ENCODE results near the gene CD101.

Gene CD101

DNA sequence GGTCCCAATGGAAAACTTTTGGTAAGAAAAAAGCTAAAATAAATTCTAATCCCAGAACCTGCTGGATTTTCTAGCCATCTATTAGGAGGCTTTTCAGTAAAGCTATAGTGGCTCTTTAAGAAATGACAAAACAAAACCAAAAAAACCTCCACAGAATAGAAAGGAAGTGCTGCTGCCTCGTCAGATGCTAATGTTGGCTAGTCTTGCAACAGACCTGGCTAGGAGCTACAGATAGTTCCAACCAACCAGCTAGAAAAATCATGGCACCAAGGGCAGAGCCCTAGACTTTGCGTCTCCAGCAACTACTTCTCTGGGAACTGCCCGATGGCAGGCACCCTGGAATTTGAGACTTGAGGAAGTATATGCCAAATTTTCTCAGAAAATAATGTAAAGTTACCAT, 7.6 kb downstream of the CD101 start:
- ATAC-seq (ENCODE audit: insufficient read depth, low read depth) (peak; percentile 68), DNase-seq (no peak)
- H3K79me2 ChIP-seq (ENCODE audit: insufficient read depth, low read length), result no peaks in the 10 kb centered on the region
- no peaks in the 10 kb centered on the region for H3K9me3 ChIP-seq (ENCODE audit: insufficient read depth, low read length, severe bottlenecking)
- no peak overlapping the region for H3K9ac ChIP-seq (ENCODE audit: low read depth, low read length)
- no peak overlapping the region for H3K27ac ChIP-seq (ENCODE audit: low read length)
- H3K27me3 ChIP-seq (ENCODE audit: insufficient read depth, low read length, poor library complexity), result no peaks in the 10 kb centered on the region
- no peak overlapping the region for H3K4me3 ChIP-seq (ENCODE audit: low read depth in 1 of 2, low read length in 2 of 2)
- H2AFZ ChIP-seq (ENCODE audit: low read depth, low read length), result no peak overlapping the region
- no peak for TF ChIP-seq EZH2 (IDR thresholded peaks at IDR 0.05; ENCODE audit: borderline replicate concordance, low read depth, low read length, severe bottlenecking)
- TF ChIP-seq, protein P1, sequence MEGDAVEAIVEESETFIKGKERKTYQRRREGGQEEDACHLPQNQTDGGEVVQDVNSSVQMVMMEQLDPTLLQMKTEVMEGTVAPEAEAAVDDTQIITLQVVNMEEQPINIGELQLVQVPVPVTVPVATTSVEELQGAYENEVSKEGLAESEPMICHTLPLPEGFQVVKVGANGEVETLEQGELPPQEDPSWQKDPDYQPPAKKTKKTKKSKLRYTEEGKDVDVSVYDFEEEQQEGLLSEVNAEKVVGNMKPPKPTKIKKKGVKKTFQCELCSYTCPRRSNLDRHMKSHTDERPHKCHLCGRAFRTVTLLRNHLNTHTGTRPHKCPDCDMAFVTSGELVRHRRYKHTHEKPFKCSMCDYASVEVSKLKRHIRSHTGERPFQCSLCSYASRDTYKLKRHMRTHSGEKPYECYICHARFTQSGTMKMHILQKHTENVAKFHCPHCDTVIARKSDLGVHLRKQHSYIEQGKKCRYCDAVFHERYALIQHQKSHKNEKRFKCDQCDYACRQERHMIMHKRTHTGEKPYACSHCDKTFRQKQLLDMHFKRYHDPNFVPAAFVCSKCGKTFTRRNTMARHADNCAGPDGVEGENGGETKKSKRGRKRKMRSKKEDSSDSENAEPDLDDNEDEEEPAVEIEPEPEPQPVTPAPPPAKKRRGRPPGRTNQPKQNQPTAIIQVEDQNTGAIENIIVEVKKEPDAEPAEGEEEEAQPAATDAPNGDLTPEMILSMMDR (IDR thresholded peaks at IDR 0.05; ENCODE audit: borderline replicate concordance, extremely low read depth, low read length, poor library complexity, severe bottlenecking), result no peak
- no peak overlapping the region for H3K4me2 ChIP-seq (ENCODE audit: insufficient read depth, low read length)
- H3K36me3 ChIP-seq (ENCODE audit: insufficient read depth, low read length), result no peaks in the 10 kb centered on the region
- no peaks in the 10 kb centered on the region for H3K4me1 ChIP-seq (ENCODE audit: insufficient read depth, low read length)
- no peaks in the 10 kb centered on the region for H4K20me1 ChIP-seq (ENCODE audit: insufficient read depth, low read length)

DNA sequence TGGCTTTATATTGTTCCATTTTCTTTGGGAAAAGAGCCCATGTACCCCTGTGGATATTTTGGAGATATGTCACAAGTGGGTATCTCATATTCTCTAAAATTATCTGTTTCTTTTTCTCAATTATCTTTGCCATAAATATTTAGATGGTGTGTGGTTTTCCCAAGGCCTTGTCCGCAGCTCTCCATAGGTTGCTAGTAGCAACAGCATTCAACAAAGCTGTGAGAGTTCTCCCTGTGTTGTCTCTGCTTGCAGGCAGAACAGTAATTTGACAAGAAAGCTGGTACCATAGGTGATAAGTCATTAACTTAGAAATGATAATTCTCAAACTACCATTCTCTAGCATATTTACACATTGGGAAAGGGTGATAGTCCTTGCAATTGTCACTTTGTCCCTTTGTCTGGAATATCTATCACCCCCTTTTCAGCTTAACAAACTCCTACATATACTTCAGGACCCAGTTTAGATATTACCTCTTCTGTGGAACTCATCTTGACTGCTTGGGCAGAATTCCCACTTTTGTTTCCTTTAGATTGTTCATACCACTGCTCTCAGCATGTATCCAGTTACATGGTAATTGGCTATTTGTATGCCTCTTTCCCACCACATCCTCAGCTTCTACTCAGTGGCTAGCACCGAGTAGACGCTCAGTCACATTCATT, 8.9 kb downstream of the CD101 start:
- Histone ChIP-seq H3K4me2 (ENCODE audit: insufficient read depth, low read length) (no peak overlapping the region), H3K79me2 (ENCODE audit: insufficient read depth, low read length) (no peaks in the 10 kb centered on the region), H3K36me3 (ENCODE audit: insufficient read depth, low read length) (no peaks in the 10 kb centered on the region), H3K9me3 (ENCODE audit: insufficient read depth, low read length, severe bottlenecking) (no peaks in the 10 kb centered on the region), H3K9ac (ENCODE audit: low read depth, low read length) (no peak overlapping the region), H3K27me3 (ENCODE audit: insufficient read depth, low read length, poor library complexity) (no peaks in the 10 kb centered on the region), H3K27ac (ENCODE audit: low read length) (no peak overlapping the region), H4K20me1 (ENCODE audit: insufficient read depth, low read length) (no peaks in the 10 kb centered on the region), H3K4me3 (ENCODE audit: low read depth in 1 of 2, low read length in 2 of 2) (no peak overlapping the region), H3K4me1 (ENCODE audit: insufficient read depth, low read length) (no peaks in the 10 kb centered on the region), H2AFZ (ENCODE audit: low read depth, low read length) (no peak overlapping the region)
- no peak for TF ChIP-seq EZH2 (IDR thresholded peaks at IDR 0.05; ENCODE audit: borderline replicate concordance, low read depth, low read length, severe bottlenecking)
- TF ChIP-seq, protein P1 (IDR thresholded peaks at IDR 0.05; ENCODE audit: borderline replicate concordance, extremely low read depth, low read length, poor library complexity, severe bottlenecking), result no peak
- ATAC-seq (ENCODE audit: insufficient read depth, low read depth), result no peak
- no peak for DNase-seq

DNA sequence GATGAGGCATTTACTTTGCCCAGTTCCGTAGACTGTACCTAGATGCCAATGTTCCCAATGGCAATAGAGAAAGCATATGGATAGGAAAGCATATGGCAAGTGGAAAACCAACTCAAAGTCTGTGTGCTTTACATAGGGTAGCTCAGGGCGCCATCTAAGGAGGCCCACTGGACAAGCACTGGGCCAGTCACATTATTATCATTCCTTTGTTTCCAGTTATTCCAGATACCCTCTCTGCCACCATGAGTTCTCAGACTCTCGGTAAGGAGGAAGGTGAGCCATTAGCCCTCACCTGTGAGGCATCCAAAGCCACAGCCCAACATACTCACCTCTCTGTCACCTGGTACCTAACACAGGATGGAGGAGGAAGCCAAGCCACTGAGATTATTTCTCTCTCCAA, 9.8 kb downstream of the CD101 start:
- no peak for TF ChIP-seq EZH2 (IDR thresholded peaks at IDR 0.05; ENCODE audit: borderline replicate concordance, low read depth, low read length, severe bottlenecking)
- TF ChIP-seq, protein P1 (IDR thresholded peaks at IDR 0.05; ENCODE audit: borderline replicate concordance, extremely low read depth, low read length, poor library complexity, severe bottlenecking), result no peak
- Histone ChIP-seq H3K4me1 (ENCODE audit: insufficient read depth, low read length) (no peaks in the 10 kb centered on the region), H3K27ac (ENCODE audit: low read length) (no peak overlapping the region), H2AFZ (ENCODE audit: low read depth, low read length) (no peak overlapping the region), H4K20me1 (ENCODE audit: insufficient read depth, low read length) (no peaks in the 10 kb centered on the region), H3K4me2 (ENCODE audit: insufficient read depth, low read length) (no peak overlapping the region), H3K36me3 (ENCODE audit: insufficient read depth, low read length) (no peaks in the 10 kb centered on the region), H3K9me3 (ENCODE audit: insufficient read depth, low read length, severe bottlenecking) (no peaks in the 10 kb centered on the region), H3K4me3 (ENCODE audit: low read depth in 1 of 2, low read length in 2 of 2) (no peak overlapping the region), H3K79me2 (ENCODE audit: insufficient read depth, low read length) (no peaks in the 10 kb centered on the region), H3K27me3 (ENCODE audit: insufficient read depth, low read length, poor library complexity) (no peaks in the 10 kb centered on the region), H3K9ac (ENCODE audit: low read depth, low read length) (no peak overlapping the region)
- no peak for DNase-seq
- no peak for ATAC-seq (ENCODE audit: insufficient read depth, low read depth)

Data from DND-41 (cell line).